CD4-positive, CD25-positive, alpha-beta regulatory T cell (primary cell): Measurements from ENCODE around the gene CDK5RAP1. TPM values are rescaled to one million over a fixed set of nuclear protein-coding genes. Genes with fewer than 3 reads are reported as not detected.
"Not testable (repeated sequence)": the region's sequence is repeated elsewhere in the genome, so short reads cannot be mapped to it uniquely, and the experiment has no call there.

ENCODE experiments used
- ATAC-seq, 2 donors: fragments of 150-1000 bp; cut with Tn5 transposase; one replicate each; pipeline ENCODE4 v1.10.0; 2021; ENCODE audit warnings: low read depth in 2 of 2, moderate number of reproducible peaks in 2 of 2, moderate library complexity in 1 of 2
- DNase-seq, 3 donors: peaks; one replicate each; pipeline versions ENCODE4 v3.0.0 to v3.0.0-alpha.2; 2012 to 2022; ENCODE audit warnings: mixed read lengths in 1 of 3
- H3K27ac ChIP-seq: one replicate; pipeline ENCODE4 v1.7.0; 2013; ENCODE audit warnings: mild to moderate bottlenecking, low read length; ENCODE audit not compliant: insufficient read depth, poor library complexity, severe bottlenecking
- H3K27me3 ChIP-seq: one replicate; pipeline ENCODE4 v1.7.0; 2013; ENCODE audit warnings: low read length; ENCODE audit not compliant: control insufficient read depth, insufficient read depth
- H3K36me3 ChIP-seq: one replicate; pipeline ENCODE4 v1.7.0; 2013; ENCODE audit warnings: mild to moderate bottlenecking, low read length, moderate library complexity; ENCODE audit not compliant: control insufficient read depth, insufficient read depth
- H3K4me1 ChIP-seq: 2 replicates; pipeline ENCODE4 v1.7.0; 2013; ENCODE audit warnings: mild to moderate bottlenecking, low read length; ENCODE audit not compliant: insufficient read depth, control insufficient read depth, poor library complexity, severe bottlenecking
- H3K4me3 ChIP-seq: one replicate; pipeline ENCODE4 v1.7.0; 2013; ENCODE audit warnings: low read depth, mild to moderate bottlenecking, low read length, moderate library complexity
- H3K9me3 ChIP-seq, 2 experiments: 1 replicate in 1 of 2; 2 replicates in 1 of 2; pipeline ENCODE4 v1.7.0; 2013; ENCODE audit warnings: low read length in 2 of 2, mild to moderate bottlenecking in 1 of 2, moderate library complexity in 1 of 2; ENCODE audit not compliant: control insufficient read depth in 2 of 2
- H3K27ac Mint-ChIP-seq, 3 donors: one replicate each; pipeline ENCODE4 v1.8.0; 2020 to 2022; ENCODE audit warnings: mild to moderate bottlenecking in 3 of 3, mixed read lengths in 3 of 3, moderate library complexity in 2 of 3
- H3K27me3 Mint-ChIP-seq: one replicate; pipeline ENCODE4 v1.8.0; 2022; ENCODE audit warnings: mild to moderate bottlenecking, mixed read lengths
- H3K36me3 Mint-ChIP-seq: one replicate; pipeline ENCODE4 v1.8.0; 2020; ENCODE audit warnings: mixed read lengths
- H3K4me1 Mint-ChIP-seq, 4 donors: one replicate each; pipeline ENCODE4 v1.8.0; 2020 to 2022; ENCODE audit warnings: mixed read lengths in 4 of 4, mild to moderate bottlenecking in 1 of 4
- H3K4me3 Mint-ChIP-seq, 4 donors: one replicate each; pipeline ENCODE4 v1.8.0; 2020 to 2022; ENCODE audit warnings: mild to moderate bottlenecking in 4 of 4, mixed read lengths in 4 of 4, moderate library complexity in 3 of 4
- H3K9me3 Mint-ChIP-seq, 7 donors: one replicate each; pipeline ENCODE4 v1.8.0; 2020 to 2022; ENCODE audit warnings: mixed read lengths in 7 of 7, mild to moderate bottlenecking in 3 of 7, moderate library complexity in 2 of 7
- polyA plus RNA-seq, 4 donors: library from polyadenylated mRNA; unstranded; fragments of 300-500 nt; fragmentation: Illumina TruSeq; gene quantifications; one replicate each; pipeline ENCODE4 v1.2.3, GENCODE V29; 2021
- total RNA-seq: library from RNA; stranded (reverse); gene quantifications from one replicate; pipeline ENCODE4 v1.2.3, GENCODE V29; 2022

The CDK5RAP1 gene
- total and polyA plus RNA-seq, 5 donors from 2014 or later: 31.4 to 48.0 (median 36.1) TPM

GRCh38 chr20:33431797-33432381 is 30.6 kb upstream of the CDK5RAP1 start:
- Mint-ChIP-seq H3K4me1 (no peaks in the 10 kb centered on the region), H3K36me3 (peaks cover 5% of the 10 kb centered on the region), H3K27me3 (no peaks in the 10 kb centered on the region), H3K27ac (no peak overlapping the region), H3K9me3 (no peaks in the 10 kb centered on the region), H3K4me3 (no peak overlapping the region)
- DNase-seq (no peak), ATAC-seq (no peak)
- no peaks in the 10 kb centered on the region for H3K9me3 ChIP-seq
- no peak overlapping the region for H3K27ac ChIP-seq
- H3K4me1 ChIP-seq: no peaks in the 10 kb centered on the region
- no peak overlapping the region for H3K4me3 ChIP-seq
- H3K27me3 ChIP-seq: no peaks in the 10 kb centered on the region
- no peaks in the 10 kb centered on the region for H3K36me3 ChIP-seq

- not testable (repeated sequence) for H3K27ac Mint-ChIP-seq, ATAC-seq, DNase-seq
Observed at GRCh38 chr20:33423875-33424274, 22.6 kb upstream of the CDK5RAP1 start.

GRCh38 chr20:33423141-33423834 is 22.0 kb upstream of the CDK5RAP1 start:
- no peaks in the 10 kb centered on the region for H3K9me3 Mint-ChIP-seq
- ATAC-seq: no peak
- Histone ChIP-seq H3K4me3 (no peak overlapping the region), H3K9me3 (no peaks in the 10 kb centered on the region), H3K27ac (no peak overlapping the region), H3K27me3 (no peaks in the 10 kb centered on the region), H3K36me3 (no peaks in the 10 kb centered on the region), H3K4me1 (no peaks in the 10 kb centered on the region)
- H3K27ac Mint-ChIP-seq: no peak overlapping the region
- H3K4me1 Mint-ChIP-seq: peaks cover 0 to 3% (median 0%) of the 10 kb centered on the region in 4 donors
- no peak overlapping the region for H3K4me3 Mint-ChIP-seq
- no peak for DNase-seq
- H3K36me3 Mint-ChIP-seq: no peaks in the 10 kb centered on the region
- H3K27me3 Mint-ChIP-seq: no peaks in the 10 kb centered on the region

More at GRCh38 chr20:33423875-33424274, 22.6 kb upstream of the CDK5RAP1 start:
- H3K4me1 Mint-ChIP-seq, H3K27ac ChIP-seq, H3K4me1 ChIP-seq, H3K36me3 Mint-ChIP-seq, H3K27me3 ChIP-seq, H3K36me3 ChIP-seq, H3K9me3 Mint-ChIP-seq, H3K4me3 ChIP-seq, H3K27me3 Mint-ChIP-seq, H3K9me3 ChIP-seq, H3K4me3 Mint-ChIP-seq: not testable (repeated sequence)

- ATAC-seq (no peak), DNase-seq (no peak)
- no peaks in the 10 kb centered on the region for H3K27me3 ChIP-seq
- no peaks in the 10 kb centered on the region for H3K9me3 Mint-ChIP-seq
- no peaks in the 10 kb centered on the region for H3K4me1 ChIP-seq
- peaks cover 0 to 3% (median 0%) of the 10 kb centered on the region in 4 donors for H3K4me1 Mint-ChIP-seq
- no peaks in the 10 kb centered on the region for H3K27me3 Mint-ChIP-seq
- no peak overlapping the region for H3K27ac Mint-ChIP-seq
- H3K4me3 ChIP-seq: no peak overlapping the region
- no peak overlapping the region for H3K4me3 Mint-ChIP-seq
- H3K36me3 ChIP-seq: no peaks in the 10 kb centered on the region
- H3K9me3 ChIP-seq: no peaks in the 10 kb centered on the region
- no peak overlapping the region for H3K27ac ChIP-seq
- no peaks in the 10 kb centered on the region for H3K36me3 Mint-ChIP-seq
Observed at GRCh38 chr20:33419140-33419974, 18.0 kb upstream of the CDK5RAP1 start.

GRCh38 chr20:33418033-33418432 is 16.7 kb upstream of the CDK5RAP1 start:
- H3K4me3 ChIP-seq: no peak overlapping the region
- no peaks in the 10 kb centered on the region for H3K27me3 ChIP-seq
- no peaks in the 10 kb centered on the region for H3K36me3 ChIP-seq
- no peaks in the 10 kb centered on the region for H3K9me3 ChIP-seq
- Mint-ChIP-seq H3K27me3 (no peaks in the 10 kb centered on the region), H3K27ac (no peak overlapping the region), H3K9me3 (no peaks in the 10 kb centered on the region), H3K36me3 (no peaks in the 10 kb centered on the region), H3K4me1 (peaks cover 0 to 3% (median 0%) of the 10 kb centered on the region in 4 donors), H3K4me3 (no peak overlapping the region)
- H3K27ac ChIP-seq: no peak overlapping the region
- H3K4me1 ChIP-seq: no peaks in the 10 kb centered on the region
- DNase-seq (no peak), ATAC-seq (no peak)

GRCh38 chr20:33415948-33416347 is 14.6 kb upstream of the CDK5RAP1 start:
- no peaks in the 10 kb centered on the region for H3K27me3 ChIP-seq
- H3K4me1 ChIP-seq: no peaks in the 10 kb centered on the region
- H3K9me3 Mint-ChIP-seq: no peaks in the 10 kb centered on the region
- H3K36me3 Mint-ChIP-seq: peaks cover 6% of the 10 kb centered on the region
- no peaks in the 10 kb centered on the region for H3K36me3 ChIP-seq
- ATAC-seq (no peak), DNase-seq (peak in 1 of 3 donors; percentile 15)
- H3K4me3 ChIP-seq: no peak overlapping the region
- no peaks in the 10 kb centered on the region for H3K27me3 Mint-ChIP-seq
- H3K9me3 ChIP-seq: no peaks in the 10 kb centered on the region
- no peak overlapping the region for H3K27ac Mint-ChIP-seq
- no peak overlapping the region for H3K27ac ChIP-seq
- peaks cover 0 to 5% (median 2%) of the 10 kb centered on the region in 4 donors for H3K4me1 Mint-ChIP-seq
- H3K4me3 Mint-ChIP-seq: no peak overlapping the region

GRCh38 chr20:33412484-33412838 is 11.1 kb upstream of the CDK5RAP1 start:
- Mint-ChIP-seq H3K4me3 (no peak overlapping the region), H3K9me3 (no peaks in the 10 kb centered on the region), H3K27me3 (no peaks in the 10 kb centered on the region)

More at GRCh38 chr20:33412484-33412838, 11.1 kb upstream of the CDK5RAP1 start:
- Histone ChIP-seq H3K4me1 (peaks cover 3% of the 10 kb centered on the region), H3K4me3 (no peak overlapping the region), H3K27me3 (no peaks in the 10 kb centered on the region), H3K9me3 (no peaks in the 10 kb centered on the region), H3K27ac (no peak overlapping the region), H3K36me3 (no peaks in the 10 kb centered on the region)
- no peak for ATAC-seq
- Mint-ChIP-seq H3K36me3 (peaks cover 13% of the 10 kb centered on the region), H3K27ac (no peak overlapping the region), H3K4me1 (peaks cover 0 to 10% (median 2%) of the 10 kb centered on the region in 4 donors)
- DNase-seq: no peak
